Fibroblast of villous mesenchyme (primary cell): ENCODE results near the gene THSD7B. TPM values are rescaled to one million over a fixed set of nuclear protein-coding genes. Genes with fewer than 3 reads are reported as not detected.

Experiments used
- DNase-seq: peaks from one replicate; pipeline ENCODE4 v3.0.0-alpha.2; 2010; ENCODE audit warnings: low read depth
- H3K4me3 ChIP-seq: 2 replicates; pipeline ENCODE4 v1.5.1; 2011; ENCODE audit warnings: low read depth, mild to moderate bottlenecking, low read length
- total RNA-seq: library from RNA; depleted of rRNA; stranded (reverse); fragments of >200 nt; gene quantifications from 2 replicates; pipeline ENCODE4 v1.2.3, GENCODE V29; 2012
- TF ChIP-seq, protein P1 (sequence below): IDR thresholded peaks from 2 replicates; pipeline ENCODE4 v1.5.1; 2012; ENCODE audit warnings: low read depth, mild to moderate bottlenecking, low read length; ENCODE audit not compliant: insufficient read depth

THSD7B gene
- total RNA-seq, 1 donor, result 1.3 TPM

DNA sequence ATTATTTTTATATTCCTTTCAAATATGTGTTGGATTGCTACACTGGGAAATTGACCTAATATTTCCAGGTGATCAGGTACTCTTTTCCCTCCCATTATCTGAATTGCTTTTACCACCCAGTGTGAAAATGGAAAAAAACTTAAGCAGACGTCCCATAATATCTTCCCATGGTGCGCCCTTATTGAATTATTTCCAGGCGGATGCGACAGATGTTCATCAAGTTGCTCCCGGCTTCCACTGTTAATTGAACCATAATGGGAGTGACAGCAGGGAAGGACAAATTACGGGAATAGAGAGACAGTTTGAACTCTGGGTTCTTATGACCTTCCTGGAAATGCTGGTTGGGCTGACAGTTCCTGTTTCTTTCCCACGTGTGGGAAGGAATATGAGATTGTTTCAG is 93.3 kb downstream of the THSD7B start:
- H3K4me3 ChIP-seq, result no peak overlapping the region
- no peak for DNase-seq
- TF ChIP-seq, protein P1, sequence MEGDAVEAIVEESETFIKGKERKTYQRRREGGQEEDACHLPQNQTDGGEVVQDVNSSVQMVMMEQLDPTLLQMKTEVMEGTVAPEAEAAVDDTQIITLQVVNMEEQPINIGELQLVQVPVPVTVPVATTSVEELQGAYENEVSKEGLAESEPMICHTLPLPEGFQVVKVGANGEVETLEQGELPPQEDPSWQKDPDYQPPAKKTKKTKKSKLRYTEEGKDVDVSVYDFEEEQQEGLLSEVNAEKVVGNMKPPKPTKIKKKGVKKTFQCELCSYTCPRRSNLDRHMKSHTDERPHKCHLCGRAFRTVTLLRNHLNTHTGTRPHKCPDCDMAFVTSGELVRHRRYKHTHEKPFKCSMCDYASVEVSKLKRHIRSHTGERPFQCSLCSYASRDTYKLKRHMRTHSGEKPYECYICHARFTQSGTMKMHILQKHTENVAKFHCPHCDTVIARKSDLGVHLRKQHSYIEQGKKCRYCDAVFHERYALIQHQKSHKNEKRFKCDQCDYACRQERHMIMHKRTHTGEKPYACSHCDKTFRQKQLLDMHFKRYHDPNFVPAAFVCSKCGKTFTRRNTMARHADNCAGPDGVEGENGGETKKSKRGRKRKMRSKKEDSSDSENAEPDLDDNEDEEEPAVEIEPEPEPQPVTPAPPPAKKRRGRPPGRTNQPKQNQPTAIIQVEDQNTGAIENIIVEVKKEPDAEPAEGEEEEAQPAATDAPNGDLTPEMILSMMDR, result no peak

DNA sequence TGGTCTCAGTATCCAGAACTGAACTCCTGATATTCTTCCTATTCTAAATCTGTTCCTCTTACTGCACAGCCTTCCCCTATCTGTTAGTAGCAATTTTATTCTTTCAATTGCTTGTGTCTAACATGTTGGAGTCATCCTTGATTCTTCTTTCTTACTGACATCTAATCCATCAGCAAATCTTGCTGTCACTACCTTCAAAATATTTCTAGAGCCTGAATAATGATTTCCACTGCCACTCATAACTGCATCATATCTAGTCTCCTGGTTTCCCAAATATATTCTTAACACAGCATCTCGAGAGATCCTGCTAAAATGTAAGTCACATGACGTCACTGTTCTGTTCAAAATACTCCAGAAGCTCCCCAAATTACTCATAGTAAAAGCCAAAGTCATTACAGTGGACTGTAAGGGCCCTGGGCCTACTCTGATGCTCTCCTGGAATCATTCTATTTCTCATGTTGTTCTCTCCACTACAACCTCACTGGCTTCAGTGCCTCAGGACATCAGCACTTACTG is 95.2 kb downstream of the THSD7B start:
- TF ChIP-seq, protein P1, result no peak
- H3K4me3 ChIP-seq, result no peak overlapping the region
- DNase-seq, result no peak

DNA sequence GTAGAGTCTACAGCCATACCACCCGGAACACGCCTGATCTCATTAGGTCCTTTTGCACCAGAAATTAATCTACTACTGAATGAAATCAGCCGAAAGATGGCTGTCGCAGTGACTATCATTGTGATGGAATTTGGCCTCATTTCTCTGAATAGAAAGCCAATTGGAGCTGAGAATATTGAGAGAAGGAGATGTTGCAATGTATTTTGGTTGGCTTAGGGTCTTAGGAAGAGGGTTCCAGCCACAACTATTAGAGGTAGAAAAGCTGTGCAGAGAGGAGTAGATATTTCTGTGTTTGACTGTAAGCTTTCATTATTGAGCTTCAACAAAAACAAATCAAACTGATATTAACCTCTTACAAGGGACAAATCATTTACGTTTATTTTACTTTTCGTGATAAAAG is 98.1 kb downstream of the THSD7B start:
- TF ChIP-seq, protein P1, result no peak
- no peak for DNase-seq

DNA sequence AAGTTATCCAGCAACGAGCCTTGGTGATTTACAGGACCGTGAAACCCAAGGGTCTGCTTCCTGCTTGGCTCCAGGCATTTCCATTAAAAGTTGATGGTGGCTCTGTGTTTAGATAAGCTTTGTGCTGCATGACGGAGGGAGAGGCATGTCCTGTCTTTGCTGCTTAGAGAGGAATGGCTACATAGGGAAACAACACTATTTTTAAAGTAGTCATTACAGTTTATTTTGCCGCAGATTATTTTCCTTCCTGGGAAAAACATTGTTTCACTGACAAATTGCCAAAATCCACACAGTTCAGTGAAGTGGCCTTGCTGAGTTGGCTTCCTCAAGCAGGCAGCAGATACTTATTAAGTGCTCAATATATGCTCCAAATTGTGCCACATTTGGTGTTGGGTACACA is 98.5 kb downstream of the THSD7B start:
- TF ChIP-seq, protein P1, result no peak
- H3K4me3 ChIP-seq, result no peak overlapping the region
- DNase-seq, result no peak

More for the DNA sequence above, 98.1 kb downstream of the THSD7B start:
- H3K4me3 ChIP-seq, result no peak overlapping the region

DNA sequence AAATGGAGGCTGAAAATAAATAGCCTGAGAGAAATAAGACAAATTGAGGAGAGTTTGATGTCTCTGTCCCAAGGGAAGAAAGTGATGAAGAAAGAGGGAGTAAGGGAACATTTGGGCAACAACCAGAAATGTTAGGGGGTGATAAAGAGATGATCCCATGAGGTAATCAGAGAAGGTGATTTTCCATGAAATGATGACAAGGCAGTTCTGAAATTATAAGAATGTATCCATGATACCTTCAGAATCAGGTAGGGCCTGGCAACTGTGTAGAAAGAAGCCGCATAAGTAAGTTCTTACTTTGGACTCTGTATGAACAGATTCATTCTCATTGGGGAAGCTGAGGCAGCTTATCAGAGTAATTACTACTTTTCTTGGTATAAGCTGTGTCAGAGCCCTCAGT is 106.1 kb downstream of the THSD7B start:
- TF ChIP-seq, protein P1, result no peak
- no peak for DNase-seq
- H3K4me3 ChIP-seq, result no peak overlapping the region

DNA sequence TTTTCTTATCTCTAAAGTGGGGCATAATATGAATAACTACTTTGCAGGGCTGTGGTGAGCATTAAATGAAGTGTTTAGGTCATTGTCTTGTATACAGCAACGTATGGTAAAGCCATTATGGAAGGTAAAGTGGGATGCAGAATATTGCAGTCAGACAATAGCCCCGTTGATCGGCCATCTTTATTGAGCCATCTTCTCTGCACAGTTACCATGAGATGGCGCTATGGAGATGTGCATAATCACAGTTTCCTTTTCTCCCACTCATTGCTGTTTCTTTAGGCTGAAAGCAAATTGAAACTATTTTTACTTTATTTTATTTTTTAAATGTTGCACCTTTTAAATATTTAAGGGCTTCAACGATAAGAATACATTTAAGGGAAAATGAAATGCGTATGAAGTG is 108.9 kb downstream of the THSD7B start:
- TF ChIP-seq, protein P1, result no peak
- DNase-seq, result no peak
- H3K4me3 ChIP-seq, result no peak overlapping the region

DNA sequence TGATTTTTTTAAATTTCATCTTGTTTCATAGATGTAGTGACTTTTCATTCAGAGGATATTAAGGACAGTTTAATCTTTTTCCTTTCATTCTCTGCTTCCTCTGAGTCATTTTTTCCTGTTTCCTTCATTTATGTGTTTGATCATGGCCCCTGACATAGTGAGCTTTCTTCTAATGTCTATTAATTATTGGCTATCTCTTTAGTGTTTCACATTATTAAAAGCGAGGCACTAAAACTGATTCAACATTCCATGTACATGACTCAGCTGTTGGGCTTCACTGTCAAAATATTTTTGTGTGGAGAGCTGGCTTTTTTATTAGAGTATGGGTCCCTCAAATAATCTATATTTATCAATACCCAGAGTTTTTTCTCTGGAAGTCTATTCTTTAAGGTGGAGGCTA is 125.8 kb downstream of the THSD7B start:
- H3K4me3 ChIP-seq, result no peak overlapping the region
- no peak for DNase-seq
- TF ChIP-seq, protein P1, result no peak
